GM19438 (cell line): Measurements from ENCODE around the gene FAM72B.
"Not testable (repeated sequence)": the region's sequence is repeated elsewhere in the genome, so short reads cannot be mapped to it uniquely, and the experiment has no call there.

Source experiments
- ATAC-seq: cut with Tn5 transposase; IDR thresholded peaks from one replicate; pipeline ENCODE4 v1.9.1; 2021; ENCODE audit warnings: low read depth; ENCODE audit not compliant: unreplicated experiment

Gene FAM72B

GRCh38 chr1:121200985-121201981 lies 17.1 kb upstream of the FAM72B start:
- not testable (repeated sequence) for ATAC-seq

- ATAC-seq, result not testable (repeated sequence)
Measured at GRCh38 chr1:121200232-121200631, 16.1 kb upstream of the FAM72B start.

- ATAC-seq, result not testable (repeated sequence)
Measured at GRCh38 chr1:121199763-121200162, 15.6 kb upstream of the FAM72B start.

GRCh38 chr1:121197095-121197882 lies 13.1 kb upstream of the FAM72B start:
- not testable (repeated sequence) for ATAC-seq

- ATAC-seq, result not testable (repeated sequence)
Measured at GRCh38 chr1:121192512-121192911, 8.4 kb upstream of the FAM72B start.

GRCh38 chr1:121187914-121188313 lies 3.8 kb upstream of the FAM72B start:
- ATAC-seq, result not testable (repeated sequence)

- not testable (repeated sequence) for ATAC-seq
Measured at GRCh38 chr1:121186191-121186590, 2.1 kb upstream of the FAM72B start.

- peak; percentile 8 for ATAC-seq
Measured at GRCh38 chr1:121185140-121185708, 1.1 kb upstream of the FAM72B start.

GRCh38 chr1:121183867-121184266 lies 273 bp downstream of the FAM72B start:
- not testable (repeated sequence) for ATAC-seq

GRCh38 chr1:121178197-121178596 lies 5.9 kb downstream of the FAM72B start:
- not testable (repeated sequence) for ATAC-seq

GRCh38 chr1:121176649-121177048 lies 7.5 kb downstream of the FAM72B start:
- ATAC-seq, result not testable (repeated sequence)

GRCh38 chr1:121168152-121168668 lies 15.9 kb downstream of the FAM72B start:
- not testable (repeated sequence) for ATAC-seq

GRCh38 chr1:121167225-121167738 lies 16.9 kb downstream of the FAM72B start:
- not testable (repeated sequence) for ATAC-seq

- not testable (repeated sequence) for ATAC-seq
Measured at GRCh38 chr1:121165296-121165695, 18.8 kb downstream of the FAM72B start.

GRCh38 chr1:121163850-121164757 lies 20.0 kb downstream of the FAM72B start:
- not testable (repeated sequence) for ATAC-seq

- not testable (repeated sequence) for ATAC-seq
Measured at GRCh38 chr1:121161199-121161901, 22.8 kb downstream of the FAM72B start.

GRCh38 chr1:121160118-121160517 lies 24.0 kb downstream of the FAM72B start:
- not testable (repeated sequence) for ATAC-seq

- not testable (repeated sequence) for ATAC-seq
Measured at GRCh38 chr1:121157609-121158008, 26.5 kb downstream of the FAM72B start.
